IPS-18a (cell line): ENCODE results near the gene FBXW5.

Experiments used
- H3K27ac ChIP-seq: one replicate; pipeline ENCODE4 v1.5.1; 2013; ENCODE audit warnings: low read length
- H3K27me3 ChIP-seq: one replicate; pipeline ENCODE4 v1.6.1; 2013; ENCODE audit warnings: mild to moderate bottlenecking, low read length; ENCODE audit not compliant: control insufficient read depth, insufficient read depth
- H3K36me3 ChIP-seq: one replicate; pipeline ENCODE4 v1.6.1; 2013; ENCODE audit warnings: low read depth, low read length; ENCODE audit not compliant: control insufficient read depth
- H3K4me1 ChIP-seq: one replicate; pipeline ENCODE4 v1.6.1; 2013; ENCODE audit warnings: low read depth, low read length; ENCODE audit not compliant: control insufficient read depth
- H3K4me3 ChIP-seq: one replicate; pipeline ENCODE4 v1.5.1; 2013; ENCODE audit warnings: low read length
- H3K9ac ChIP-seq: one replicate; pipeline ENCODE4 v1.6.1; 2013; ENCODE audit warnings: mild to moderate bottlenecking, low read length, moderate library complexity
- H3K9me3 ChIP-seq: one replicate; pipeline ENCODE4 v1.6.1; 2013; ENCODE audit warnings: low read depth, low read length; ENCODE audit not compliant: control insufficient read depth

The FBXW5 gene

DNA sequence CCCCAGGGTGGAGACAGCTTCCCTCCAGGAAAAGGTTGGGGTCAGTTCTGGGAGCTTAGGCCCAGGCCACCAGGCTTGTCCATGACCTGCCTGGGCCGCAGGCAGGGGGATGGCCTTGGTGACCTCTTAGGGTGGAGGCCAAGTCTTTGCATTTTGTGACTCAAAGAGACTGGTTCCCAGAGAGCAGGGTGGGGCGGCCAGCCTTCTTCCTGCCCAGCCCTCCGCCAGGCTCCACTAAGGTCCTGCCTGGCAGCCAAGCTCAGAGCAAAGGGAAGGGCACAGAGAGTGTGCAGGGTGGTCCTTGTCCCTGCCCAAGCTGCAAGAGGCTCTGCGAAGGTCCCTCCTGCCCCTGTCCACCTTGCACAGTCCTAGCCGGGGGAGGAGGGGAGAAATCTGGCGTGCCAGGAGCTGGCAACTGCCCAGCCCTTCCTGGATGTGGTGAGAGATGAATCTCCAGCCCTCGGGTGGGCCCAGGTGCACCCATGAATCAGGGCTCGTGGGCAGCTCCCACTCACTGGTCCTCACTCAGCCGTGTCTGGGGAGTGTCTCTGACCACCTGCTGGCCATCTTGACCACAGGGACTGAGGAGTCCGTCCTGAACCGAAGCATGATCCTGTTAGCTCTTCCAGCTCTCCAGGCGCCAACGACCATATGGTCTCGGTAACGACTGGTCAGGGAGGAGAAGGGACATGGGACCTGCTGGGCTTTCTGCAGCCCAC is 30.4 kb upstream of the FBXW5 start:
- Histone ChIP-seq H3K9me3 (no peaks in the 10 kb centered on the region), H3K27me3 (peaks cover 4% of the 10 kb centered on the region), H3K4me1 (peaks cover 3% of the 10 kb centered on the region), H3K27ac (no peak overlapping the region), H3K4me3 (no peak overlapping the region), H3K36me3 (no peaks in the 10 kb centered on the region), H3K9ac (no peak overlapping the region)

DNA sequence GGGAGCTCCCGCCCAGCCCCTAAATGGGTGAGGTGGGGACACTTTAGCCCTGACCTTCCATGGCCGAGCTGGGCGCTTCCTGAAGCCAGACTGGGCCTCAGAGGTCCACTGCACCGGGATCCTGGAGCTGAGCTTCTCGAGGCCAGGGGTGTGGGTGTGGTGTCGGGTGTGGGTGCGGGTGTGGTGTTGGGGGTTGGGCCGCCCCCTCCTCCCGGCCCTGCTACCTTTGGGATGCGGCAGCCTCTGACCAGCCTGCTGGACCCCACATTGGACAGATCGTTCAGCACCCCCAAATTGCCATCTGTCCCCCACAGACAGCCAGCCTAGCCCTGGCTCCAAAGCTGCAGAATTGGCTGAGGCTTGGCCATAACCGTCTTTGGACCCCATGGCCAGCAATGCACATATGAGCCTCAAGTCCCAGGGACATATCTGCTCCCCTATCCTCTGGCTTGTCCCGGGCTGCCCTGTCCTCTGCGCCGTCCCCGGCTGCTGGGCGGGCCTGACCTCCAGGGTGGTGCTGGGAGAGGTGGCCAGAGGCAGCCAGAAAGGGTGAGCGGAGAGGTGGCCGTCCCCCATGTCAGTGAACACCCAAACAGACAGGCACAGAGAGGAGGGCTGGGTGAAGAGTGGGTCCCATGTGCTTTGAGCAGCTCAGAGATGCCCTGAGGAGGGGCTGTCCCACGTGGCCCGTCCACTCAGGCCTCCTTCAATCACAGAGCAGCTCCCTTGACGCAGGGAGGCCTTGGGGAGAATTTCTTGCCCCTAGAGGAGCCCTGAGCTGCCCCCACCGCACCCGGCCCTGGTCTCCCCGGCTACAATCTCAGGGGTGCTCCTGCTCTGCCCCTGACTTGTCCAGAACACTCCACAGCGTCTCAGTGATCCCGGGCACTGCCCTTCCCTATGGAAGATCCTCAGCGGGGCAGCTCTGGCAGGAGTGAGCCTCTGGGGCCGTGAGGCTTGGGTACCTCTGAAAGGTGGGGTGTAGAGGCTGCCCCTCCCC is 29.4 kb upstream of the FBXW5 start:
- no peaks in the 10 kb centered on the region for H3K36me3 ChIP-seq
- no peak overlapping the region for H3K4me3 ChIP-seq
- H3K27ac ChIP-seq: no peak overlapping the region
- H3K9ac ChIP-seq: no peak overlapping the region
- no peaks in the 10 kb centered on the region for H3K9me3 ChIP-seq
- peaks cover 4% of the 10 kb centered on the region for H3K27me3 ChIP-seq
- H3K4me1 ChIP-seq: peaks cover 3% of the 10 kb centered on the region

DNA sequence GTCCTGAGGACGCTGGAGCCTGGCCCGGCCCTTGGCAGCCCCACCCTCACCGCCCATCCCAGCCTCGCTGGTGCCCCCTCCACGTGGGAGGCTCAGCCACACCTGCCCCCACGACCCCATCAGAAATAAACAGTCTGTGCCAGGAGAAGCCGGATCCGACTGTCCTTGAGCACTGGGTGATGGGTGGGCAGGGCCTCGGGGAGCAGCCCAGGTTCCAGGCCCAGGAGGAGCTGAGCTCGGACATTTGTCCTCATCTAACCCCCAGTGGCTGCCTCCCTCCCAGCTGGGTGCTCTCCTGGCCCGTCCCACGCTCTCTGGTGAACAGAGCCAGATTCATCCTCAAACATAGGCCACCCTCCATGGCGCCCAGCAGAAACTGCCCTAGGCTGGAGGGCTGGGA is 28.2 kb upstream of the FBXW5 start:
- H3K9ac ChIP-seq: no peak overlapping the region
- H3K27ac ChIP-seq: no peak overlapping the region
- H3K4me3 ChIP-seq: no peak overlapping the region
- no peaks in the 10 kb centered on the region for H3K9me3 ChIP-seq
- no peaks in the 10 kb centered on the region for H3K36me3 ChIP-seq
- peaks cover 4% of the 10 kb centered on the region for H3K27me3 ChIP-seq
- peaks cover 3% of the 10 kb centered on the region for H3K4me1 ChIP-seq

DNA sequence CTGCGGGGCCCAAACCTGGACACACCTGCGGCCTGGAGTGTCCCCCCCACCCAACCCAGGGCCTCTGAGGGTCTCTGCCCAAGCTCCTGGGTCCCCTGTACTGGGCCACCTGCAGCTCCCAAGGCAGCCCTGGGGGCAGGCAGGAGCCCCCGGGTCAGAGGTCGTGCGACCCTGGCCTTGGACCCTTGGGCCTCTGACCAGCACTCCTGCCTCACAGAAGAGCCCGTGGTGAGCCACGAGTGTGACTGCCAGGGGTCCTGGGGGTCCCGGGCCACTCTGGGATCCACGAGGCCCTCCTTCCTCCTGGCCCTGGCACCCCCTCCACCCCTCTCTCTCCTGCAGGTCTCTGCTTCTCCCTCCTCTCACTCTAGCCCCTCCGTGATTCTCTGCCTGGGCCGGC is 27.8 kb upstream of the FBXW5 start:
- Histone ChIP-seq H3K9ac (no peak overlapping the region), H3K4me3 (no peak overlapping the region), H3K27ac (no peak overlapping the region), H3K36me3 (no peaks in the 10 kb centered on the region), H3K27me3 (peaks cover 4% of the 10 kb centered on the region), H3K4me1 (peaks cover 3% of the 10 kb centered on the region), H3K9me3 (no peaks in the 10 kb centered on the region)

DNA sequence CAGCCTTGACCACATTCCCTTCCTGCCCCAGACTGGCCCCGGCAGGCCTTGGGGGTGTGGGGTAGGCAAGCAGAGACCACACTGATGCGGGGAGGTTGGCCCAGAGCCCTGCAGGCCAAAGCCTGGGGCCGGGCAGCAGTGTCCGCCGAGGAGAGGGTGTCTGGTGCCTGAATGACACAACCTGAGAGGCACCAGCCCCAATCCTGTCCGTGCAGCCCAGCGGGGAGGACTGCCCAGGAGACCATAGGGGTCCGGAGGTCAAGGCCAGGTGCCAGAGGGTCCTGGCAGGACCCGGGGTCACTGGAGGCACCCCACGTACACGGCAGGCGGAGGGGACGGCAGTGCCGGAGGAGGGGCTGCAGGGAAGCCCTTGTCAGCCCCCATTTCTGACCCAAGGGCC is 27.2 kb upstream of the FBXW5 start:
- Histone ChIP-seq H3K4me1 (no peaks in the 10 kb centered on the region), H3K27me3 (peaks cover under 1% of the 10 kb centered on the region), H3K4me3 (no peak overlapping the region), H3K9ac (no peak overlapping the region), H3K9me3 (no peaks in the 10 kb centered on the region), H3K36me3 (no peaks in the 10 kb centered on the region), H3K27ac (no peak overlapping the region)

DNA sequence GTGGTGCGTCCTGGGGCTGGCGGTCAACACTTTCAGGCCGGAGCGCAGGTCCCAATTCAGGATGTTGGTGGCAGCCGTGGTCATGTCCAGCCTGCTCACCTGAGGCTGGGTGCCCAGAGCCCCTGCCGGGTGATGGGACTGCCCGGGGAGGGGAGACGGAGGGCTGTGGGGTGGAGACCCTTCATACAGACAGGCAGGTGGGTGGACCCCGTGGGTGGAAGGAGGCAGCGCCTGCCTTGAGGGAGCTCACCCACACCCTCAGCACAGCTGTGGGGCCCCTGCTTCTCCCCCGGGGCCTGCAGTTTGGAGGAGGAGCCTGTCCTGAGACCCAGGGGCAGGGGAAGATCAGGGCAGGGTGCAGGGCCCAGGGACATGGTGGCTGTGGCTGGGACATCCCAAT is 25.8 kb upstream of the FBXW5 start:
- Histone ChIP-seq H3K9ac (no peak overlapping the region), H3K27ac (no peak overlapping the region), H3K36me3 (no peaks in the 10 kb centered on the region), H3K4me1 (no peaks in the 10 kb centered on the region), H3K9me3 (no peaks in the 10 kb centered on the region), H3K27me3 (no peaks in the 10 kb centered on the region), H3K4me3 (no peak overlapping the region)

DNA sequence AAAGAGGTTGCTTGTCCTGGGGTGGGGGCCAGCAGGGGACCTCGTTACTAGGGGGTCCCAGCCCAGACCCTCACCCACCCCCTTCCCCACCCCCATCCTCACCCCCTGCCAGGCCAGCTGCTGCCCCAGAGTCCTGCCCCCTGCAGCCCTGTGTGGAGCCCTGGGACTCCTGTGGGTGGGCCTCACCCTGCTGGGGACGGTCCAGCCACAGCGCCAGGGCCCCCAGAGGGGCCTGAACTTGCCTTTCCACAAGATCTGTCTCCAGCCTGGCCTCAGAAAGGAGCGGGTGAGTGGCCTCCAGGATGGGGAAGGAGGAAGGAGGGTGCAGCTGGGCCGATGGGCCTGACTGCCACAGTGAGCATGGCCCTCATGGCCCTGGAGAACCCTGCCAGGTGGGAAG is 25.2 kb upstream of the FBXW5 start:
- no peak overlapping the region for H3K27ac ChIP-seq
- H3K9ac ChIP-seq: no peak overlapping the region
- no peaks in the 10 kb centered on the region for H3K27me3 ChIP-seq
- H3K4me3 ChIP-seq: no peak overlapping the region
- no peaks in the 10 kb centered on the region for H3K36me3 ChIP-seq
- no peaks in the 10 kb centered on the region for H3K9me3 ChIP-seq
- H3K4me1 ChIP-seq: no peaks in the 10 kb centered on the region

DNA sequence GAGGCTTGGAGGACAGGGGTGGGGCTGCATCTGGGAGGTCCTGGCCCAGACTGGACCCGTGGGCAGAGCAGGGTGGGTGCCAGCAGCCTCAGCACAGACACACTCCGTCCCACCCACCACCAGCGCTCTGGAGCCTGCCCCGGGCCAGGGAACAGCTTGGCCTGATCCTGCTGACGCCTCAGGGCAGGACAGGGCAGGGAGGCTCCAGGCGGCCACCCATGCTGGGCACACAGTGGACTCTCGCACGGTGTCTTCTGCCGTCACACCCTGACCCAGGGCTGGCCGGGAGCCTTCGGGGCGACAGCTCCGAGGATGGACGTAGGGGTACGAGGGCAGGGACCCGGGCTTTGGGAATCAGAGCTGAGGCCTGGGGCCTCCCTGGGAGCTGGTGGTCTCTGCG is 24.6 kb upstream of the FBXW5 start:
- H3K27me3 ChIP-seq: no peaks in the 10 kb centered on the region
- no peak overlapping the region for H3K4me3 ChIP-seq
- H3K4me1 ChIP-seq: no peaks in the 10 kb centered on the region
- H3K9ac ChIP-seq: no peak overlapping the region
- no peaks in the 10 kb centered on the region for H3K9me3 ChIP-seq
- H3K27ac ChIP-seq: no peak overlapping the region
- H3K36me3 ChIP-seq: no peaks in the 10 kb centered on the region

DNA sequence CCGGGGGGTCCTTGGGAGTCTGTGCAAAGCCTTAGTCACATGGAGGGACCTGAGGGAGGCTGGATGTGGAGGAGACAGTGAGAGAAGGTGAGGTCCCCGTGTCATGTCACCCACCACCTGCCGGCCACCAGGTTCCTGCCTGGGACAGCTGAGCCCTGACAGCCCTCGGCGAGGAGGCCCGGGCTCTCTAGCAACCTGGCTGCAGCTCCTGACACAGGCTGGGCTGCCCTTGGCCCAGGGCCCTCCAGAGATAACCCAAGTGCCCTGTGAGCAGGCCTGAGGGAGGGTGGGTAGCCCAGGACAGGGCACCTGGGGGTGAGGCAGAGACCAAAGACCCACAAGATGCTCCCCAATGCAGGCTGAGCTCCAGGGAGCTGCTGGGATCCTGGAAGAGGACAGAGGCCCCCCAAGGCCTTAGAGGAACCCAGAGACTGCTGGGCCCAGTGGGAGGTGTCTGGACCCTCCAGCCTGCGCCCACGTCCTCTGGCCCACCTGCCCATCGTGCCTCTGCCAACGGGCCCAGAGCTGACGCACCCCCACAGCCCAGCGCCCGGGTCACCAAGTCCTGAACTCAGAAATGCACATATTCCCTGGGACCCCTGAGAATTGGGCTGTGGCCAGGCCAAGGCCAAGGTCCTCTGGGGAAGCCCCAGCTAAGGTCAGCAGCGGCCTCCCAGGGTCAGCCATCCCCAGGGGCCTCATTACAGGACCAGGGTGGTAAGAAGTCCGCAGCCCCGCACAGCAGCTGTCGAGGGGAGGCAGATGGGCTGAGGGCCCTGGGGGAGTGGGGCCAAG is 24.0 kb upstream of the FBXW5 start:
- Histone ChIP-seq H3K27me3 (no peaks in the 10 kb centered on the region), H3K4me3 (no peak overlapping the region), H3K36me3 (no peaks in the 10 kb centered on the region), H3K27ac (no peak overlapping the region), H3K9me3 (no peaks in the 10 kb centered on the region), H3K9ac (no peak overlapping the region), H3K4me1 (no peaks in the 10 kb centered on the region)

DNA sequence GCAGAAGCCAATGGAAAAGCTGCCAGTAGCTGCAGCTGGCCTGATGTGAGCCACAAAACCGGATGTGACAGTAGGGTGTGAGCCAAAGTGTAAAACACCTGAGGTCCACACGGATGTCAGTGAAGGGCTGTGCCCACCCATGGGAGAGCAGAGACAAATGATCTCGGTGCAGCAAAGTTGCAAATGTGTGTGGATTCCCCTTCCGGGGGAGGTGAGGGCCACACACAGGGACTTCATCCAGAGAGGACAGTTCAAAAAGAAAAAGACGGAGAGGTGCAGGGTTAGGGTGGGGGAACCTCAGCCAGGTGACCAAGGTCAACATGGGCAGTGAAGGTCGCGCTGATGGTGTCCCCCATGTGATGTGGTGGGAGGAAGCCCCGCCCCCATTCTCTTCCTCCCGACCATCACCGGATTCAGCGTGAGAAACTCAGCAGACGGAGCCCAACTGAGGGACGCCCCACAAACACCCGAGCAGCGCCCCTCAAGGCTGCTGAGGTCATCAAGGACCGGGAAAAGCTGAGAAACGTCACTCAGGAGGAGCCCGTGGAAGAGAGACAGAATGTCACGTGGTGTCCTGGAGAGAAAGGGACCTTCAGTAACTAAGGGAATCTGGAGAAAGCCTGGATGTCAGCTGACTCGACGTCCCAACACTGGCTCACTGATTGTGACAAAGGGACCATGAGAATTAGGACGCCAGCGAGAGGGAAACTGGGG is 21.4 kb upstream of the FBXW5 start:
- H3K36me3 ChIP-seq: no peaks in the 10 kb centered on the region
- H3K9me3 ChIP-seq: no peaks in the 10 kb centered on the region
- H3K4me3 ChIP-seq: no peak overlapping the region
- H3K27me3 ChIP-seq: no peaks in the 10 kb centered on the region
- no peak overlapping the region for H3K27ac ChIP-seq
- H3K4me1 ChIP-seq: no peaks in the 10 kb centered on the region
- H3K9ac ChIP-seq: no peak overlapping the region
